Upper lobe of left lung (tissue), 4 donors: ENCODE results near the gene C13orf46.

Source experiments
- POLR2A ChIP-seq, 4 donors: fragments of 450-650 bp; IDR thresholded peaks; one replicate each; pipeline ENCODE4 v1.5.1; 2016 to 2017; ENCODE audit warnings: antibody characterized with exemption in 4 of 4, mild to moderate bottlenecking in 2 of 4
- POLR2AphosphoS5 ChIP-seq, 2 donors: sonication (generic); formaldehyde crosslinking; IDR thresholded peaks; one replicate each; pipeline ENCODE4 v1.5.1; 2017; ENCODE audit warnings: antibody characterized with exemption in 2 of 2
- TF ChIP-seq, protein P1 (sequence below), 6 experiments: fragments of 450-650 bp in 4 of 6; fragments of 200-600 bp in 2 of 6; sonication (generic) in 2 of 6; IDR thresholded peaks; one replicate each; pipeline ENCODE4 v1.5.1; 2016 to 2019; ENCODE audit warnings: antibody characterized with exemption in 6 of 6

DNA sequence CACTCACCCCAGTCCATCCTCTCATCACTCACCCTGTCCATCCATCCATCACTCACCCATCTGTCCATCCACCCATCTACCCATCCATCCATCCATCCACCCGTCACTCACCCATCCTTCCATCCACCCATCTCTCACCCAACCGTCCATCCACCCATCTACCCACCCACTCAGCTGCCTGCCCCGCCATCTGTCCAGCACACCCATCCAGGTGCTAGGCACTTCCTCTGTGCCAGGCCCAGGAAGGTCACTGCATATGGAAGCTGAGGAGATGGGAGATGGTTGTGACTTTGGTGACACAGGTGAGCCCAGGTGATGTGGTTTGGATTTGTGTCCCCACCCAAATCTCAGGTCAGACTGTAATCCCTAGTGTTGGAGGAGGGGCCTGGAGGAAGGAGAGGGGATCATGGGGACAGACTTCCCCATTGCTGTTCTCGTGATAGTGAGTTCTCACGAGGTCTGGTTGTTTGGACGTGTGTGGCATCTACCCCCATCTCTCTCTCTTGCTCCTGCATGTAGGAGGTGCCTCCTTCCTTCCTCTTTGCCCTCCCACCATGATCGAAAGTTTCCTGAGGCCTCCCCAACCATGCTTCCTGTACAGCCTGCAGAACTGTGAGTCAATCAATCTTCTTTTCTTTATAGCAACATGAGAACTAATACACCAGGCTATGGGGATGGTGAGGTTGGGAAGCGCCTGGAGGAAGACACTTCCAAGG lies 15.9 kb upstream of the C13orf46 start:
- TF ChIP-seq, protein P1, sequence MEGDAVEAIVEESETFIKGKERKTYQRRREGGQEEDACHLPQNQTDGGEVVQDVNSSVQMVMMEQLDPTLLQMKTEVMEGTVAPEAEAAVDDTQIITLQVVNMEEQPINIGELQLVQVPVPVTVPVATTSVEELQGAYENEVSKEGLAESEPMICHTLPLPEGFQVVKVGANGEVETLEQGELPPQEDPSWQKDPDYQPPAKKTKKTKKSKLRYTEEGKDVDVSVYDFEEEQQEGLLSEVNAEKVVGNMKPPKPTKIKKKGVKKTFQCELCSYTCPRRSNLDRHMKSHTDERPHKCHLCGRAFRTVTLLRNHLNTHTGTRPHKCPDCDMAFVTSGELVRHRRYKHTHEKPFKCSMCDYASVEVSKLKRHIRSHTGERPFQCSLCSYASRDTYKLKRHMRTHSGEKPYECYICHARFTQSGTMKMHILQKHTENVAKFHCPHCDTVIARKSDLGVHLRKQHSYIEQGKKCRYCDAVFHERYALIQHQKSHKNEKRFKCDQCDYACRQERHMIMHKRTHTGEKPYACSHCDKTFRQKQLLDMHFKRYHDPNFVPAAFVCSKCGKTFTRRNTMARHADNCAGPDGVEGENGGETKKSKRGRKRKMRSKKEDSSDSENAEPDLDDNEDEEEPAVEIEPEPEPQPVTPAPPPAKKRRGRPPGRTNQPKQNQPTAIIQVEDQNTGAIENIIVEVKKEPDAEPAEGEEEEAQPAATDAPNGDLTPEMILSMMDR (IDR thresholded peaks at IDR 0.05): no peak
- TF ChIP-seq POLR2AphosphoS5 (IDR thresholded peaks at IDR 0.05): no peak
- TF ChIP-seq POLR2A (IDR thresholded peaks at IDR 0.05): no peak
